Measurements from ENCODE around the gene CABP4.
"Not testable (repeated sequence)": the region's sequence is repeated elsewhere in the genome, so short reads cannot be mapped to it uniquely, and the experiment has no call there.

CABP4 gene

DNA sequence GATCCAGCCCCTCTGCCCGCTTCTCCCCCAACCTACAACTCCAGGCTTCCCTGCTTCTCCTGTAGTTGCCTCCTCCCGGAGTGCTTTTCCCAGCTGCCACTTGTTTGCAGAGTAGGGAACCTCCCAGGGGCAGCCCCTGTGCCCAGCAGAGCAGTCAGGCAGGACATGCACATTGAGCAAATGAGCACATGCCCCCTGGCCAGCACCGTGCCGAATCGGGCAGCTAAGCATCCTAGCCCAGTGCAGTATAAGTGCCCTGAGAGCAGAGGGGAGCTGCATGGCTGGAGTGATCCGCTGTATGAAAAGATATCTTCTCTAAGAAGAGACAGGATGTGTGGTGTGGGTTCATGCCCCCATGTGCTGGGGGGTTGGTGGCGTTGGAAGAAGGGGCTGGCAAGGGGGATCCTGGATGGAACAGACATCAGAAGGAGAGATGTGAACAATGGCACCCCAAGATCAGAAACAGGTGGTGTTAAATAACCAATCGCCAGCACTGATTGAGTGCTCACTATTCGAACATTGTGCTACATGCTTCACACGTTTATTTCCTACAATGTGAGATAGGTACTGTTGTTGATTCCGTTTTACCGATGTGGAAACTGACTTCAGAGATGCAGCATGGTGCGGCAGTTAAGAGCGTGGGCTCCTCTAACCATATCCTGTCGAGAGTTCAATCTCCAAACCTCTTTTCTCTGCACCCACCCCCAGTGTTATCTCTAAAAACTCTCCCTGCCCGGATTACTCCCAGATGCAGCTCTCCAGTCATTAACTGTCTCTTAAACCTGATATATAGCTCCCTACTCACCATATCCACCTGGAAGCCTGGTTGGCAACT is 28.9 kb downstream of the CABP4 start:
- peak; percentile 23 for DNase-seq

DNA sequence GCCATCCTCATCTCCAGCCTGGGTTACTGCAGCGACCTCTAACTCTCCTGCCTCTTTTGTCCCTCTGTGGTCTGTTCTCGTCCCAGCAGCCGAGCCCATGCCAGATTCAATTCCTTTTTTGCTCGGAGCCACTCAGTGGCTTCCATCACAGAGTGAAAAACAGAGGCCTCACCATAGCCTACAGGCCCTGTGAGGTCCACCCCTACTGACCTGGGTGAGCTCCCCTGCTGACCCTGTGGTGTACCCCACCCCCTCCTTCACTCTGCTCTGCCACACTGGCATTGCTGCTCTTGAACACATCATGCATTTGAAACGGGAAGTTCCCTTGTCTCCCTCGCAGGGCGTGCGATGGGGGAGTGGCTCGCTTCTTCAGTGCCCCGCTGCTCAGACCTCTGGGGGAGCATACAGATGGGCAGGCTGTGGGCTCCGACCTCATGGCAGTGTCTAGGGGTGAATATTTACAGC is 29.7 kb downstream of the CABP4 start:
- peak; percentile 46 for DNase-seq

DNA sequence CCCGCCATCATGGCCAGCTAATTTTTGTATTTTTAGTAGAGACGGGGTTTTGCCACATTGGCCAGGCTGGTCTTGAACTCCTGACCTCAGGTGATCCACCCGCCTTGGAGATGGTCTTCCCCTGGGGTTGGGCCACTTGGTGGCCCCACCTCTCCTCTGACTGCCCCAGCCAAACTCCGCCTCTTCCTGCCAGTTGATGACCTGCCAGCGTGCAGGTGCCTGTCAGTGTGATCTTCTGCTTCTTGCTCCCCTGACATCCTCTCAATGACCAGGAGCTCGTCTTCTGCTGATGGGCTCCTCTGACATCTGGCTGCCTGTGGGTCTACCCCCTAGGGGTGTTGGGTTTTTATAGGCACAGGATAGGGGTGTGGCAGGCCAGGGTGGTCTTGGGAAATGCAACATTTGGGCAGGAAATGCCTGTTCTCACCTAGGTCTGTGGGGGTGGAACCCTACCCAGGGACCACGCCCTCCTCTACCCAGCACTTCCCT is 30.8 kb downstream of the CABP4 start:
- not testable (repeated sequence) for DNase-seq

- DNase-seq = no peak
Measured at GRCh38 chr11:67486481-67487195, 31.5 kb downstream of the CABP4 start.

DNA sequence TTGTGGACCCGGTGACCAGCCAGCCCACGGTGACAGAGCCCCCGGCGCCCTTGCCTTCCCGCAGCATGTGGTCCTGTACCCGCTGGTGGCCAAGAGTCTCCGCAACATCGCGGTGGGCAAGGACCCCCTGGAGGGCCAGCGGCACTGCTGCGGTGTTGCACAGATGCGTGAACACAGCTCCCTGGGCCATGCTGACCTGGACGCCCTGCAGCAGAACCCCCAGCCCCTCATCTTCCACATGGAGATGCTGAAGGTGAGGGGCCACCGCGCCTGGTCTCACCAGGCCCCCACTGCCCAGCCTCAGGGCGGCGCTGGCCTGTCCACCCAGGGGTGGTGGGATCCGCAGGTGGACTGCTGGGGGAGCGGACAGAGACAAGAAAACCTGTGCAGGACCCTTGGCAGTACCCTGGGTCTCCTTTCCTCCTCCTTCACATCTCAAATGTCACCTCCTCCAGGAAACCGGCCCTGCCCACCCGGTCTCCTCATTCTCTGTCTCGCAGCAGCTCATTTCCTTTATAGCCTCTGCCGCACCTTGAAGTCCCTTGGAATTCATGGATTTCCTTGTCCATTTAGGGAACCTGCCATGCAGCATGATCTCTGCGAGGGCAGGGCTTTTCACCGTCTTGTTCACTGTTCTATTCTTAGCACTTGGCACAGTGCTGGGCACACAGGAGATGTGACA is 34.2 kb downstream of the CABP4 start:
- no peak for DNase-seq

DNA sequence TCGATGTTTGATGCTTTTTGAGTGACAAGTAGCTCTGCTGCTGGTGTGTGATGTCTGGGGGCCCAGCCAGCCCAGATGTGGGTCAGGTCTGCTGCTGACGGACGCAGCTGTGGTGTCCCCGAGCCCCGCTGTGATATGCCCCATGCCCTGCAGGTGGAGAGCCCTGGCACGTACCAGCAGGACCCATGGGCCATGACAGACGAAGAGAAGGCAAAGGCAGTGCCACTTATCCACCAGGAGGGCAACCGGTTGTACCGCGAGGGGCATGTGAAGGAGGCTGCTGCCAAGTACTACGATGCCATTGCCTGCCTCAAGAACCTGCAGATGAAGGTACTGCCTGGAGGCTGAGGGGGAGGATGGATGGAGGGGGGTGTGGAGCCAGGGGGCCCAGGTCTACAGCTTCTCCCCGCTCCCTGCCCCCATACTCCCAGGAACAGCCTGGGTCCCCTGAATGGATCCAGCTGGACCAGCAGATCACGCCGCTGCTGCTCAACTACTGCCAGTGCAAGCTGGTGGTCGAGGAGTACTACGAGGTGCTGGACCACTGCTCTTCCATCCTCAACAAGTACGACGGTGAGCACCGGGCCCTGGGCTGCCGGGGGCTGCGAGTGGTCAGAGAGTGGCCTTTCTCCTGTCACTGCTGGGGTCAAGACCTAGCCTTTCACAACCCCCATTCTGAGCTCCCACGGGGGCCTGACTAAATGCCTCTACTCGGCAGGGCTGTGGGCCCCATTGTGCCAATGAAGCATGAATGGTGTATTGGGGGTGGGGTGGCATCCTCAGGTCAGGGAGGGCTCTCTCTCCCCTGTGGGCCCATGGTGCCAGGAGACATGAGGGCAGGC is 35.0 kb downstream of the CABP4 start:
- no peak for DNase-seq

DNA sequence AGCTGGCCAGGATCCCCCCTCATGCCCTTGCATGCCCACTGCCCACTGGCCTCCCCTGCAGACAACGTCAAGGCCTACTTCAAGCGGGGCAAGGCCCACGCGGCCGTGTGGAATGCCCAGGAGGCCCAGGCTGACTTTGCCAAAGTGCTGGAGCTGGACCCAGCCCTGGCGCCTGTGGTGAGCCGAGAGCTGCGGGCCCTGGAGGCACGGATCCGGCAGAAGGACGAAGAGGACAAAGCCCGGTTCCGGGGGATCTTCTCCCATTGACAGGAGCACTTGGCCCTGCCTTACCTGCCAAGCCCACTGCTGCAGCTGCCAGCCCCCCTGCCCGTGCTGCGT is 35.5 kb downstream of the CABP4 start:
- DNase-seq = no peak

DNA sequence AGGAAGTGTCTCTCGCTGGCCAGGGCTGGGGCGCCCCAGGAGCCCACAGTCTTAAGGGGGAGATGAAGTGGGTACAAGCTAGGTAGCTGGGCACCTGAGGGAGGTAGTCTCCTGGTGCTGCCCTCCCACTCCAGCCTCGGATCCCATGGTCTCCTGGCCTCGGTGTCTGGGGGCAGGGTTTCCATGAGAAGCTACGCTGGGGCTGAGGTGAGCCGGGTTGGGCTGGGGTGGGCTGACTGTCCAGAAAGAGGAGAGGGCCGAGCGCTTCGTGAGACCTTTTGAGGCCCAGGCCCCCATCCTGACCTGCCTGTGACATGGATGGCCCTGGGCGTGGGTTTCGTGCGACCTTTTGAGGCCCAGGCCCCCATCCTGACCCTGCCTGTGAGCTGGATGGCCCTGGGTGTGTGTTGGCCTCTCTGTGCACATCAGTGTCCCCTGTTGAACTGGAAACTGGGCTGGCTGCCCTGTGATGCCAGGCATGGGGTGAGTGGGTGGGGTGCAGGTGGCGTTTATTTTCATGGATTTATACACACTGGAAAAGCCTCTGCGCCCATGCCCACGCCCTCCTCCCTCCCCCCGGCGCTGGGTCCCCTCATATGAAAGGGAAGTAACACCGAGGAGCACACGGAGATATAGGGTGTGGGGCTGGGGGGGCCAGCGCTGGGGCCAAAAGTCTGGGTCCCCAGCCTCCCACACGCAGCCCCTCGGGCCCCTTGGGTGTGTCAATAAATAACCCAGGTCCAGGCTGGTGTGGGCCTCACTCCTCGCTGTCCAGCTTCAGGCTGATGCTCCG is 36.3 kb downstream of the CABP4 start:
- no peak for DNase-seq

- no peak for DNase-seq
Measured at GRCh38 chr11:67492069-67492727, 37.0 kb downstream of the CABP4 start.

- DNase-seq = no peak
Measured at GRCh38 chr11:67492801-67493547, 37.8 kb downstream of the CABP4 start.

DNA sequence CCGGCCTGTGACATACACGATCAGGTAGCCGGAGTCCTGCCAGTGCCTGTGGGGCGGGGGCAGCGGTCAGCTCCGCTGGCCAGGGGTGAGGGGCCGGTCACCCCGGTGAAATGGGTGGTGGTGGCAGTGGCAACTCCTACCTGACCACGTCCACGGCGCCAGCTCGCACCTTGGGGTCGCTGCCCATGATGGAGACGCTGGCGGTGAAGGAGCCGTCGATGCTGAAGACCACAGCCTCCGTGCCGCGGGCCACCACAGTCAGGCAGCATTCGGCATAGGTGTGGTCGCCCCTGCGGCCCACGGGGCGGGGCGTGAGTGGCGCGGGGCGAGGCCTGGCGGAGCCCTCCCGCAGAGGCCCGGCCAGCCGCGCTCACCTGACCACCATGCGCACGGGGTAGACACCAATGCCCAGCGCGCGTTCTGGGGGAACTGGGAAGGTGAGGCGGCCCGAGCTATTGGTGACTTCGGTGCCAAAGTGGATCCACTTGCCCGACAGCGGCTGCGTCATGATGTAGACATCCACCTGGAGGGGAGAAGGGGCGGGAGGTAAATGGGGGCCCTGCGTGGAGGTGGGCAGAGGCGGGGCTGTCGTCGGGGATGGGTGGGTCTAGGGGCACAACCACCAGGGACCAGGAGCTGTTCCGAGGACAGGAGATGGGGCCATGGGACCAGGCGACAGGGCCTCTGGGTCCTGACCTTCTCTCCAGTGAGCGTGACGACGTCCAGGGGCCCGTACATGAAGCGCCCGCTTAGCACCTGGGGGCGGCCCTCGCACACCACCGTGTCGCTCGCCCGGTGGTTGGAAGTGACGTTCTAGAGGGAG is 38.6 kb downstream of the CABP4 start:
- DNase-seq = no peak

GRCh38 chr11:67494371-67495233 is 39.4 kb downstream of the CABP4 start:
- DNase-seq = no peak

DNA sequence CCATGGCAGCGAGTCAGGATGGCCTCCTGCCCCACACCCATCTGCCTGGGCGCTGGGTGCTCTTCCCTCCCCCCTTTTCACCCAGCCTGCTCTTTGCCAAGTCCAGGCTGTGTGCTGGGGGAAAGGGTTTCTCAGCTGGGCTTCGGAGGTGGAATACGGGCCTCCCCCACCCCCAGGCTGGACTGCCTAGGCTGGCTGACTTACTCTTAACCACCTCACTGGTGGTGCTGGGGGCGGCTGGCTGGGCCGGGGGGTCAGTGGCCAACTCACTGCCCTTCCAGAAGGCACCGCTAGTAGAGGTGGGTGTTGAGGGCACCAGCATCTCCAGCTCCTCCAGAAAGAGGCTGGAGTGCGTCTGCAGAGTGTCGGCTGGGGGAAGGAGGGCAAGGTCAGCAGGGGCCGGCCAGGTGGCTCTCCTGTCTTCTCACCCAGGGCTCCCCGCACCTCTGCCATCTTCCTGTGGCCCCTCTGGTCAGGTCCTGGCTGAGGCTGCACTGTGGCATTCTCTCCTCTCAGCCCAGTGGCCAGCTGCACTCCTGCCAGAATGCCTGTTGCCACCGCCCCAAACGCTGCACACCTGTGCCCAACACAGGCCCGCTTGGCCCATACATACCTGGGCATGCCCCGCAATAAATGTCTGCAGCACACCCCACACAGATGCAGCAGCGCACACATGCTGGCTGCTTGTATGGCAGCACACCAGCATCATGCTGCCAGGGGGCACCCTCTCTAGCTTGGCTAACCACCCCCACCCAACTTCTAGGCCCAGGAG is 40.3 kb downstream of the CABP4 start:
- DNase-seq = no peak

DNA sequence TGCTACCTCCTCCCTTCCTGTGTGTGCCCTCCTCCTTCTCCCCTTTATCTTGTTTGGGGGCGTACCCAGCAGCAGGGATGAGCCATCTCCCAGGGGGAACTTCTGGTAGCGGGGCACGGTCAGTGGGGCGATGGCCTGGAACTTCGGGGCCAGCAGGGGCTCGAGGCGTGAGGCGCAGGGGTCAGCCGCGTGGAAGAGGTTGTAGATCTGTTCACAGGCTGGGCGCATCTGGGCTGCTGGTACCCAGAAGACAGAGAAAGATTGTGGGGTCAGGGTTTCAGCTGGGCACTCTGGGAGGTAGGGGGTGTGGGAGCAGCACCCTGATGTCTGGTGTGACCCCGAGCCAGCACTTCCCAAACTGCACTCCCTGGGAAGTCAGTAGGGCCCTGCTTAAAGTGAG is 41.0 kb downstream of the CABP4 start:
- no peak for DNase-seq

- DNase-seq = no peak
Measured at GRCh38 chr11:67497656-67498291, 42.6 kb downstream of the CABP4 start.

- no peak for DNase-seq
Measured at GRCh38 chr11:67498544-67498972, 43.4 kb downstream of the CABP4 start.

Measured in effector CD8-positive, alpha-beta T cell (primary cell).